Heart left ventricle (tissue), 16 donors: ENCODE results near the gene EPB41L2. TPM values are rescaled to one million over a fixed set of nuclear protein-coding genes. Genes with fewer than 3 reads are reported as not detected.

Experiments used
- ATAC-seq, 4 donors: fragments of 200-7000 bp; cut with Tn5 transposase; one replicate each; pipeline ENCODE4 v1.9.1; 2020 to 2022; ENCODE audit warnings: moderate library complexity in 4 of 4, mild to moderate bottlenecking in 3 of 4, moderate number of reproducible peaks in 1 of 4
- DNase-seq, 5 donors: peaks; one replicate each; pipeline ENCODE4 v3.0.0-alpha.2; 2020
- H3K27ac ChIP-seq, 12 donors: fragments of 200-600 bp; sonication (generic) in 4 of 12; one replicate each; pipeline versions ENCODE4 v1.5.0 to v1.8.0; 2016 to 2022; ENCODE audit warnings: mild to moderate bottlenecking in 2 of 12
- H3K27me3 ChIP-seq, 9 donors: fragments of 200-600 bp; sonication (generic) in 2 of 9; one replicate each; pipeline versions ENCODE4 v1.5.1 to v1.8.0; 2016 to 2022; ENCODE audit warnings: mild to moderate bottlenecking in 3 of 9
- H3K36me3 ChIP-seq, 9 donors: fragments of 200-600 bp; sonication (generic) in 2 of 9; one replicate each; pipeline versions ENCODE4 v1.5.0 to v1.8.0; 2018 to 2022; ENCODE audit warnings: mild to moderate bottlenecking in 2 of 9
- H3K4me1 ChIP-seq, 12 donors: fragments of 200-600 bp; sonication (generic) in 4 of 12; one replicate each; pipeline versions ENCODE4 v1.5.0 to v1.8.0; 2016 to 2022; ENCODE audit warnings: mild to moderate bottlenecking in 3 of 12
- H3K4me3 ChIP-seq, 12 donors: fragments of 200-600 bp; sonication (generic) in 4 of 12; one replicate each; pipeline versions ENCODE4 v1.5.0 to v1.8.0; 2017 to 2022; ENCODE audit warnings: mild to moderate bottlenecking in 9 of 12, moderate library complexity in 4 of 12
- H3K9me3 ChIP-seq, 12 donors: fragments of 200-600 bp; sonication (generic) in 4 of 12; one replicate each; pipeline versions ENCODE4 v1.5.0 to v1.8.0; 2016 to 2022; ENCODE audit warnings: mild to moderate bottlenecking in 1 of 12
- CTCF ChIP-seq, 12 donors: fragments of 200-600 bp; sonication (generic) in 4 of 12; IDR thresholded peaks; one replicate each; pipeline versions ENCODE4 v1.5.0 to v1.8.0; 2018 to 2022; ENCODE audit warnings: antibody characterized with exemption in 12 of 12, mild to moderate bottlenecking in 5 of 12
- POLR2A ChIP-seq, 2 donors: fragments of 450-650 bp; IDR thresholded peaks; one replicate each; pipeline ENCODE4 v1.6.1; 2017; ENCODE audit warnings: antibody characterized with exemption in 2 of 2, mild to moderate bottlenecking in 2 of 2, moderate library complexity in 2 of 2
- WGBS, 4 donors: extraction: QIAGEN DNeasy Blood & Tissue Kit in 2 of 4; methylation state at CpG; one replicate each; pipeline versions ENCODE4 v1.1.5 to v1.1.7; 2013 to 2018; 5-methylcytosine and 5-hydroxymethylcytosine counted together
- intact Hi-C, 10 donors: fragments of 100-400 bp; cut with DNase I; formaldehyde crosslinking; loops; one replicate each; pipeline versions ENCODE4 v1.11.1 to v1.14.2; 2022
- polyA plus RNA-seq, 2 donors: library from polyadenylated mRNA; stranded (reverse); fragments of 200-250 nt; gene quantifications; one replicate each; pipeline ENCODE4 v1.2.3, GENCODE V29; 2013
- total RNA-seq, 9 donors: library from RNA; depleted of rRNA in 2 of 9; stranded (reverse); fragments of >200 nt in 2 of 9; fragmentation: NEBNext Ultra II Directional in 3 of 9; extraction: Animal tissue kit (Norgen Biotek cat#: 25700) in 3 of 9; gene quantifications; one replicate each; pipeline versions ENCODE4 v1.1.0 to v1.2.4, GENCODE V29; 2016 to 2023
- donor health status: ischemic (EF 13 %, LVEDD 7.1; RV severe dilation, severe dysfunction).
- donor health status: healthy with polysubstance abuse.
- donor health status: DM: no; HTN: yes; CAD: no.
- donor health status: DM: no; HTN: no; CAD: no.
- donor health status: ischemic (EF 25% LVEDD 6.9; RV normal size, moderate dysfunction).
- donor health status: ischemic (EF 25% LVEDD 5.7; RV mildly dilated, moderate dysfunction).
- donor health status: healthy.
- donor health status: DM: yes; HTN: yes; CAD: no.
- donor health status: ischemic (EF 35%, LVEDD 5.7; RV mildly dilated, moderate dysfunction).
- donor health status: nonischemic (EF 11% LVEDD 7.7; RV severe dilation, severe dysfunction).
- donor health status: DM: yes; HTN: yes; CAD: no.
- donor health status: PGD.
- donor health status: ischemic (EF 29% LVEDD 5.4; RV normal size, mild dysfunction).
- donor health status: nonischemic (EF 23%, LVEDD 6.1; RV moderate dilation, normal function).

Gene EPB41L2
- total and polyA plus RNA-seq, 11 donors: 21.3 to 115 (median 51.9) TPM

- Histone ChIP-seq H3K9me3 (no peaks in the 10 kb centered on the region), H3K36me3 (peaks cover 0 to 35% (median 3%) of the 10 kb centered on the region in 9 donors), H3K4me1 (peaks cover 0 to 22% (median 0%) of the 10 kb centered on the region in 12 donors), H3K4me3 (no peak overlapping the region), H3K27ac (no peak overlapping the region), H3K27me3 (no peaks in the 10 kb centered on the region)
- no peak for DNase-seq
- ATAC-seq: no peak
- intact Hi-C loops: no loop called here
- WGBS, 4 donors: 67 to 74% (median 71%) methylated on average over 5 of the region's 5 CpGs
- TF ChIP-seq POLR2A (IDR thresholded peaks at IDR 0.05) (no peak), CTCF (IDR thresholded peaks at IDR 0.05) (no peak)
Measured at GRCh38 chr6:130838951-130839350, 224.1 kb downstream of the EPB41L2 start.

GRCh38 chr6:130838250-130838860 lies 224.7 kb downstream of the EPB41L2 start:
- no peak for TF ChIP-seq POLR2A (IDR thresholded peaks at IDR 0.05)
- TF ChIP-seq CTCF (IDR thresholded peaks at IDR 0.05): no peak
- Histone ChIP-seq H3K4me1 (peaks cover 0 to 22% (median 0%) of the 10 kb centered on the region in 12 donors), H3K9me3 (no peaks in the 10 kb centered on the region), H3K36me3 (peaks cover 0 to 33% (median 3%) of the 10 kb centered on the region in 9 donors), H3K27ac (no peak overlapping the region), H3K4me3 (no peak overlapping the region), H3K27me3 (no peaks in the 10 kb centered on the region)
- 88 to 90% (median 89%) methylated on average over 6 of the region's 6 CpGs for WGBS, 4 donors
- ATAC-seq (no peak), DNase-seq (no peak)
- intact Hi-C loops: no loop called here

GRCh38 chr6:130837067-130837466 lies 226.0 kb downstream of the EPB41L2 start:
- no peak for TF ChIP-seq POLR2A (IDR thresholded peaks at IDR 0.05)
- DNase-seq: no peak

GRCh38 chr6:130836055-130836640 lies 226.9 kb downstream of the EPB41L2 start:
- H3K36me3 ChIP-seq: peaks cover 0 to 32% (median 3%) of the 10 kb centered on the region in 9 donors
- no peaks in the 10 kb centered on the region for H3K9me3 ChIP-seq
- DNase-seq: no peak
- ATAC-seq: no peak
- no peak overlapping the region for H3K4me3 ChIP-seq
- H3K4me1 ChIP-seq: peaks cover 0 to 11% (median 0%) of the 10 kb centered on the region in 12 donors
- no peak for TF ChIP-seq POLR2A (IDR thresholded peaks at IDR 0.05)
- no peak for TF ChIP-seq CTCF (IDR thresholded peaks at IDR 0.05)
- 68 to 83% (median 78%) methylated on average over 3 of the region's 3 CpGs for WGBS, 4 donors
- no peaks in the 10 kb centered on the region for H3K27me3 ChIP-seq
- intact Hi-C loops: no loop called here
- no peak overlapping the region for H3K27ac ChIP-seq

More at GRCh38 chr6:130837067-130837466, 226.0 kb downstream of the EPB41L2 start:
- Histone ChIP-seq H3K27ac (no peak overlapping the region), H3K4me3 (no peak overlapping the region), H3K36me3 (peaks cover 0 to 33% (median 3%) of the 10 kb centered on the region in 9 donors), H3K9me3 (no peaks in the 10 kb centered on the region), H3K27me3 (no peaks in the 10 kb centered on the region), H3K4me1 (peaks cover 0 to 11% (median 0%) of the 10 kb centered on the region in 12 donors)
- intact Hi-C loops: no loop called here
- no peak for ATAC-seq
